Measurements from ENCODE around the gene CHCHD6.

CHCHD6 gene

DNA sequence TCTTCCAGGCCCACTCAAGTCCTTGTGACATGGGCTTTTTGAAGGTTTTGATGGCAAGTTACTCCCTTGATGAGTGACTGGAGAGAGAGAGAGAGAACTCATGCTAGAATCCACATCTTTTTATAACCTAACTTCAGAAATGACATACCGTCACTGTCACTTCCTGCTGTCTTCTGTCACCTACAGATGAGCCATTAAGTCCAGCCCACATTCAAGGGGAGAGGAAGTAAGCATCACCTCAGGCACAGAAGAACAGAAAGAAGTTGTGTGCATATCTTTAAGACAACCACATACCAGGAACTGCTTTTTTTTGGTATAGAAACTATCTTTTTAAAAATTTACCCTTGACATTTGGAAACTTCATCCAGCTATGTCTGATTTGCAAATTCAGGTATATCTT is 32.5 kb upstream of the CHCHD6 start:
- Histone ChIP-seq H3K27me3 (ENCODE audit: control insufficient read depth, insufficient read depth, low read length, poor library complexity, severe bottlenecking) (peaks cover 22% of the 10 kb centered on the region), H3K36me3 (ENCODE audit: control insufficient read depth, insufficient read depth, low read length) (no peaks in the 10 kb centered on the region), H3K4me1 (ENCODE audit: control insufficient read depth, insufficient read depth, low read length) (no peaks in the 10 kb centered on the region), H3K27ac (ENCODE audit: insufficient read depth, low read depth, low read length, poor library complexity, severe bottlenecking) (no peak overlapping the region), H3K9me3 (ENCODE audit: control insufficient read depth, low read length) (peaks cover 2% of the 10 kb centered on the region), H3K4me3 (ENCODE audit: insufficient read depth, low read depth, low read length) (no peak overlapping the region)
- 80 to 100% methylated on average over 1 of the region's 1 CpG for WGBS, 2 experiments

DNA sequence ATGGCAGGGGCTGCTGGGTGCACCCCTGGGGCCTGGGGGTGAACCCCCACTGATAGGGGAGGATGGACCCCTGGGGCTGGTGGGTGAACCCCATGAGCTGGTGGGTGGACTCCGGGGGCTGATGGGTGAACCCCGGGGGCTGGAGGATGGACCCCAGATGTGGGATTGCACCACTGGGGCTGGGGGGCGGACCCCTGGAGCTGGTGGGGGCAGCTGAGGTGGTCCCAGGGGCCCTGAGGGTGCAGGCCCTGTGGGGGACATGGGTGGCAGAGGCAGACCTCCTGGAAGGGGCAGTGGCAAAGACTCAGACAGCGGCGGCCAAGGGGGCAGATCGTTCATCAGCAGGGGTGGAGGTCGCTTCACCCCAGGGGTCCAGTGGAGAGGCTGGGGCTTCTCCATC is 31.7 kb upstream of the CHCHD6 start:
- Histone ChIP-seq H3K9me3 (ENCODE audit: control insufficient read depth, low read length) (peaks cover 2% of the 10 kb centered on the region), H3K4me1 (ENCODE audit: control insufficient read depth, insufficient read depth, low read length) (no peaks in the 10 kb centered on the region), H3K36me3 (ENCODE audit: control insufficient read depth, insufficient read depth, low read length) (no peaks in the 10 kb centered on the region), H3K27me3 (ENCODE audit: control insufficient read depth, insufficient read depth, low read length, poor library complexity, severe bottlenecking) (peaks cover 14% of the 10 kb centered on the region), H3K4me3 (ENCODE audit: insufficient read depth, low read depth, low read length) (no peak overlapping the region), H3K27ac (ENCODE audit: insufficient read depth, low read depth, low read length, poor library complexity, severe bottlenecking) (no peak overlapping the region)
- 96 to 97% methylated on average over 7 of the region's 7 CpGs for WGBS, 2 experiments

DNA sequence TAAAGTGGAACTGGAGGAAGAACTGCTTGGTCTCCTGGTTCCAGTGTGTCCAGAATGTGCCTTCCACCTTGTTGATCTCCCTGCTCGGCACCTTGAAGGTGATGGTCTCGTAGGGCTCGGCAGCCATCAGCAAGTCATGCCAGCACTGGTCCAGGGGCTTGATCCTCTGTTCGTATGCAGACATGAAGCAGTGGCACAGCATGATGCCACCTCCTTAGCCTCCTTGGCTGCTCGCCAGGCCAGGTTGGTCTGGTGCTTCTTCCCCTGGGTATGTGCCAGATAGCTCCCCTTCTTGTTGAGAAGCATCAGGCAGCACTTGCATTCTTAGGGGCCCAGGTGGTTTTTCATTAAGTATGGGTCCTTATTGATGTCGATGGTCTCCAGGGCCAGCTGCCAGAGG is 31.3 kb upstream of the CHCHD6 start:
- no peak overlapping the region for H3K4me3 ChIP-seq (ENCODE audit: insufficient read depth, low read depth, low read length)
- WGBS, 2 experiments: 92 to 96% methylated on average over 6 of the region's 6 CpGs

DNA sequence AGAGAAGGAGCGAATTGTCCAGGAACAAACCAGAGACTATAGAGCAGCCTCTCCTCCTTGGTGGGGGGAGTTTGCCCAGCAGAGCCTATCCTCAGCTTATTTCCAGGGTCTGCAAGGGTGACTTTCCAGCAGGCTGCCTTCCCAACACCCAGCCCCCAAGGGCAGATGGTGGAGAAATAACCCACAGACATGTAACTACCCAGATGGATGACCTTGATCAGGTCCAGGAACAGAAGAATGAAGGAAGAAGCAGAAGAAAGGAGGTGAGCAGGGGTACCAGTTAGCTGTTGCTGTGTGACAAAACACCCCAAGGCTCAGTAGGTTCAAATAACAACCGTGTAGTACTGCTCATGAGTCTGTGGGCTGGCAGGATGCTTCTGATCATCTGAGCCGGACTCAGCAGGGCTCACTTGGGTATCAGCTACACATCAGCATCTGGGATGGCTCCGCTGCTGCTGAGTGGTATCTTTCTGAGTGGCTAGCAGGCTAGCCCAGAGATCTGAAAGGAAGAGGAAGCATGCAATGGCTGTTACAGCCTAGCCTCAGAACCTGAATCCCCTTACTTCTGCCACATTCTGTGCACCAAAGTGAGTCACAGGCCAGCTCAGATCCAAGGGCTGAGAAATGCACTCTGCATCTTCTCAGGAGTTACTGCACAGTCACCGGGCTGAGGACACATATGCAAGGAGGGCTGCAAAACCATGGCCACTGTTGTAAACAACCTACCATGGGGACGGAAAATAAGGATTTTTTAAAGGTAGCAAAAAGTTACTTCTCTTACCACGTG is 26.9 kb upstream of the CHCHD6 start:
- Histone ChIP-seq H3K4me3 (ENCODE audit: insufficient read depth, low read depth, low read length) (no peak overlapping the region), H3K4me1 (ENCODE audit: control insufficient read depth, insufficient read depth, low read length) (peaks cover 6% of the 10 kb centered on the region), H3K27me3 (ENCODE audit: control insufficient read depth, insufficient read depth, low read length, poor library complexity, severe bottlenecking) (peaks cover 32% of the 10 kb centered on the region), H3K27ac (ENCODE audit: insufficient read depth, low read depth, low read length, poor library complexity, severe bottlenecking) (no peak overlapping the region), H3K9me3 (ENCODE audit: control insufficient read depth, low read length) (peaks cover 2% of the 10 kb centered on the region), H3K36me3 (ENCODE audit: control insufficient read depth, insufficient read depth, low read length) (no peaks in the 10 kb centered on the region)
- 86 to 91% methylated on average over 7 of the region's 7 CpGs for WGBS, 2 experiments

More for the DNA sequence above, 31.3 kb upstream of the CHCHD6 start:
- Histone ChIP-seq H3K9me3 (ENCODE audit: control insufficient read depth, low read length) (peaks cover 2% of the 10 kb centered on the region), H3K27me3 (ENCODE audit: control insufficient read depth, insufficient read depth, low read length, poor library complexity, severe bottlenecking) (peaks cover 14% of the 10 kb centered on the region), H3K36me3 (ENCODE audit: control insufficient read depth, insufficient read depth, low read length) (no peaks in the 10 kb centered on the region), H3K27ac (ENCODE audit: insufficient read depth, low read depth, low read length, poor library complexity, severe bottlenecking) (no peak overlapping the region), H3K4me1 (ENCODE audit: control insufficient read depth, insufficient read depth, low read length) (no peaks in the 10 kb centered on the region)

DNA sequence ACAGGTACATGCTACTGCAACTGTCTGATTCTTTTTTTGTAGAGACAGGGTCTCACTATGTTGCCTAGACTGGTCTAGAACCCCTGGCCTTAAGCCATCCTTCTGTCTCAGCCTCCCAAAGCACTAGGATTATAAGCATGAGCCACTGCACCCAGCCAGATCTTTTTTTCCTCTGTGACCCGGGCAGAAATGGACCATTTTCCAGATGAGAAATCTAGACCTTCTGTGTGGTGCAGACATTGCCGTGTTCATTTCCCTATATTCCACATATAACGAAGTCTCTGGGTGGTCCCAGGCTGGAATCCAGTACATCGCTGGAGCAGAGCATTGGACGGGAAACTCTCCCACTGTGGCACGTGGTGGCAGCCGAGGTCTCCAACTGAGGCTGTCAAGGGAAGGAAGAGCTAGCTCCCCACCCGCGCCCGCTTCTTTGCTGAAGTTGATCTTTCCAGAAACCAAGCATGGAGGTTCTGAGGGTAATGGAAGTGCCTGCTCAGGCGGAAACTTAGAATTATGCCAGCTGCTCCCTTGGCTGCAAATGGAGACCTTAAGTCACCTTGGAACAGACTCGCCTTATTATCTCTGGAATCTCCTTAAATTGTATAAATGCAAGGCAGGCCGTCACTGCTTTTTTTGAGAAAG is 26.1 kb upstream of the CHCHD6 start:
- 92 to 95% methylated on average over 13 of the region's 13 CpGs for WGBS, 2 experiments
- Histone ChIP-seq H3K36me3 (ENCODE audit: control insufficient read depth, insufficient read depth, low read length) (no peaks in the 10 kb centered on the region), H3K4me1 (ENCODE audit: control insufficient read depth, insufficient read depth, low read length) (peaks cover 6% of the 10 kb centered on the region), H3K4me3 (ENCODE audit: insufficient read depth, low read depth, low read length) (no peak overlapping the region), H3K27me3 (ENCODE audit: control insufficient read depth, insufficient read depth, low read length, poor library complexity, severe bottlenecking) (peaks cover 32% of the 10 kb centered on the region), H3K9me3 (ENCODE audit: control insufficient read depth, low read length) (peaks cover 2% of the 10 kb centered on the region), H3K27ac (ENCODE audit: insufficient read depth, low read depth, low read length, poor library complexity, severe bottlenecking) (no peak overlapping the region)

DNA sequence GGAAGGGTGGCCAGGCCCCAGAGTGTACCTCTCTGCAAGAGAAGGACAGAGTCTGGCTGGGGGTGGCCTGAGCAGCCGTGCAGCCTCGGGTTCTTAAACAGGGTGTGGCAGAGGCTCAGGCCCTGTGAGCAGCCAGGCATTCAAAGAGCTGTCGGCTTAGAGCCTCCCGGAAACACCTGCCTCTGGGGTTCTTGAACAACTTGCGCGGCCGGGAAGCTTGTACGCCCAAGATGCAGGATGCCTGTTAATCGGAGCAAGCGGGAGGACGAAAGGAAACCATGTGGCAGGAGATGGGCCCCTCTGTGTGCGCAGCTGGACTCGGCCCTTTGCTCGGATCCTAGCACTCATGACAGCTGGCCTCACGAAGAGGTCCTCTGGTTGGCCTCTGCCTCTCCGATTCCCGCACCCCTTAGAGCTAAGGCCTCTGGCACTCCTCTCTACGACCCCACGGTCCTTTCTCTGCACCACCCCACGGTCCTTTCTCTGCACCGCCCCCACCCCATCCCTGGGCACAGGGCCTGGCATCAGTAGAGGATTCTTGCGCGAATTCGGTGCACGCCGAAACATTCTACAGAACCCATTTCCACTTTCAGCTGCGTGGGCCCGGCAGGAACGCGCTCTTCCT is 25.2 kb upstream of the CHCHD6 start:
- H3K27me3 ChIP-seq (ENCODE audit: control insufficient read depth, insufficient read depth, low read length, poor library complexity, severe bottlenecking): peaks cover 32% of the 10 kb centered on the region
- peaks cover under 1% of the 10 kb centered on the region for H3K9me3 ChIP-seq (ENCODE audit: control insufficient read depth, low read length)
- H3K4me3 ChIP-seq (ENCODE audit: insufficient read depth, low read depth, low read length): no peak overlapping the region
- H3K4me1 ChIP-seq (ENCODE audit: control insufficient read depth, insufficient read depth, low read length): peaks cover 6% of the 10 kb centered on the region
- 59 to 60% methylated on average over 30 of the region's 30 CpGs for WGBS, 2 experiments
- H3K36me3 ChIP-seq (ENCODE audit: control insufficient read depth, insufficient read depth, low read length): no peaks in the 10 kb centered on the region
- no peak overlapping the region for H3K27ac ChIP-seq (ENCODE audit: insufficient read depth, low read depth, low read length, poor library complexity, severe bottlenecking)

DNA sequence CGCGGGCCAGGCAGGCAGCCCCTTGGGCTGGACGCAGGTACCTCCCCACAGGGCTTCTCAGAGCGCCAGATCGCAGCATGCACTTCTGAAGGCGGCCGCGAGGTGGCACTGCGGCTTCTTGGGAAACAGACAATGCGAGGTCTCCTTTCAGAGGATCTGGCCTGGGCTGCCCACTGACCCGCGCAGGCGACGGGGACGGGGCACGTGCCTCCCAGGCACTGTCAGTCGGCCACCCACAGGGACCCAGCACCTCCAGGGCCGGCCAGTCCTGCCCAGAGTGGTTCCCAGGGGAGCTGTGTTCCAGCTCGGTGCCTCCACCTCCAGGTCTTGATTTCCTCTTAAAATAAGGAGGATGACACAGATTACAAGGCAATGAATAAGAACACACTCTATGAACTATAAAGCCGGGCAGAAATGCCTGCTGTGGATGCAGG is 24.7 kb upstream of the CHCHD6 start:
- peaks cover 32% of the 10 kb centered on the region for H3K27me3 ChIP-seq (ENCODE audit: control insufficient read depth, insufficient read depth, low read length, poor library complexity, severe bottlenecking)

DNA sequence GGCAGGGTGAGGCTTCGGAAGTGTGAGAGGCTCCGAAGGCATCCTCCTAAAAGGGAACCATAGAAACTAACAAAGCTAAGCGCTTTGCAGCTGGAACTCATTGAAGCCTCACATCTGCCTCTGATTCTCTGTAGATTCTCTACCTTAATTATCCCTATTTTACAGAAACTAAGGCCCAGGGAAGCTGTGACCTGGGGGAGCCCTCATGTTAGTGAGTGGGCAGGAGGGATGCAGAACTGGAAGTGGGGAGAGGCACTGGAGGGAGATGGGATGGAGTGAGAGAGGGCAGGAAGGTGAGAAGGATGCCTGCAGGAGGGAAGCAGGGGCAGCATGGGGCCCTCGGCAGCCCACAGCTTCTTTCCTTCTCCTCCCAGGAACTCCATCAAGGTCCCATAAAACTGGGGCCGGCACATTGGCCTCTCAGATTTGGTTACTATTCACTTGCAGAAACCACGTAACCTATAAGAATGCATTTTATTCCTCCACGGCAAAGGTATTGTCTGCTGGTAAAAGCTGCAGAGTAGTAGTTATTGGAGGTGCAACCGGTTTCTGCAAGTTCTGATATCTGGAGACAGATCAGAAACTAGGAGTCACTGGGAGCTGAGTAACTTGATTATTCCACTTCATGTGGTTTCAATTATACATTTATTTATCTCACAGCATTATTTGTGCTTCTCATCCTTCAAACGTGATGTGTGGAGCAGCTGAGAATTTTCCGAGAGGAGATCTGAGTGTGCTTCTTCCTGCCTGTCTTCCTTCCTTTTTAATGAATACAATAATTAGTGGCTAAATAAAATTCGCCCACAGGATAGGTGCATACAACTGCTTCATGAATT is 24.0 kb upstream of the CHCHD6 start:
- Histone ChIP-seq H3K36me3 (ENCODE audit: control insufficient read depth, insufficient read depth, low read length) (no peaks in the 10 kb centered on the region), H3K27ac (ENCODE audit: insufficient read depth, low read depth, low read length, poor library complexity, severe bottlenecking) (no peak overlapping the region), H3K4me1 (ENCODE audit: control insufficient read depth, insufficient read depth, low read length) (peaks cover 6% of the 10 kb centered on the region), H3K9me3 (ENCODE audit: control insufficient read depth, low read length) (no peaks in the 10 kb centered on the region), H3K27me3 (ENCODE audit: control insufficient read depth, insufficient read depth, low read length, poor library complexity, severe bottlenecking) (peaks cover 32% of the 10 kb centered on the region), H3K4me3 (ENCODE audit: insufficient read depth, low read depth, low read length) (no peak overlapping the region)
- 72 to 76% methylated on average over 11 of the region's 11 CpGs for WGBS, 2 experiments

More for the DNA sequence above, 24.7 kb upstream of the CHCHD6 start:
- 3 to 5% methylated on average over 20 of the region's 20 CpGs for WGBS, 2 experiments
- no peaks in the 10 kb centered on the region for H3K36me3 ChIP-seq (ENCODE audit: control insufficient read depth, insufficient read depth, low read length)
- no peaks in the 10 kb centered on the region for H3K9me3 ChIP-seq (ENCODE audit: control insufficient read depth, low read length)
- H3K27ac ChIP-seq (ENCODE audit: insufficient read depth, low read depth, low read length, poor library complexity, severe bottlenecking): no peak overlapping the region
- H3K4me1 ChIP-seq (ENCODE audit: control insufficient read depth, insufficient read depth, low read length): peaks cover 6% of the 10 kb centered on the region
- no peak overlapping the region for H3K4me3 ChIP-seq (ENCODE audit: insufficient read depth, low read depth, low read length)

DNA sequence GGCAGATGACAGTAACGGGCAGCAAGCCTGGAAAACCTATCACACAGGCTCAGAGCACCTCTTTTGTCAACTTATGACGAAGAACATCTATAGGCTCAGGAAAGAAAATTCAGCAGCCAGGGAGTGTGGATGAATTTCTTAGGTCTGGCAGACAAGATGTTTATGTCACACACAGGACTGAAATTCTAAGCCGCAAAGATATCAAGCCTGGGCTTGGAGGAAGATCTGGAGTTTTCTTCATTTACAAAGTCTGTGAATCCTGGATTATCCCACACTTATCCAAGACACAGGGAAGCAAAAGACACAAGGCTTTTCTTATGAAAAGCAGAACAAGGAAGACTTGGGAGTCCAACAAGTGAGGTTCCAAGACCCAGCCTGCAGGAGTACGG is 23.4 kb upstream of the CHCHD6 start:
- H3K4me1 ChIP-seq (ENCODE audit: control insufficient read depth, insufficient read depth, low read length): peaks cover 6% of the 10 kb centered on the region
- no peaks in the 10 kb centered on the region for H3K36me3 ChIP-seq (ENCODE audit: control insufficient read depth, insufficient read depth, low read length)
- H3K27me3 ChIP-seq (ENCODE audit: control insufficient read depth, insufficient read depth, low read length, poor library complexity, severe bottlenecking): peaks cover 32% of the 10 kb centered on the region
- 82 to 83% methylated on average over 4 of the region's 4 CpGs for WGBS, 2 experiments
- H3K9me3 ChIP-seq (ENCODE audit: control insufficient read depth, low read length): no peaks in the 10 kb centered on the region
- H3K4me3 ChIP-seq (ENCODE audit: insufficient read depth, low read depth, low read length): no peak overlapping the region
- no peak overlapping the region for H3K27ac ChIP-seq (ENCODE audit: insufficient read depth, low read depth, low read length, poor library complexity, severe bottlenecking)

All from ectodermal cell (in vitro differentiated cells).